ENCODE data around the gene INSL3. TPM values are rescaled to one million over a fixed set of nuclear protein-coding genes. Genes with fewer than 3 reads are reported as not detected.
"Not testable (repeated sequence)": the region's sequence is repeated elsewhere in the genome, so short reads cannot be mapped to it uniquely, and the experiment has no call there.

INSL3 gene
- total RNA-seq, 1 experiment from 2014 or later: not detected

- Histone ChIP-seq H3K27ac (ENCODE audit: low read depth, low read length, poor library complexity, severe bottlenecking) (no peak overlapping the region), H3K9me3 (ENCODE audit: low read depth, low read length, poor library complexity, severe bottlenecking) (no peaks in the 10 kb centered on the region), H3K4me1 (ENCODE audit: insufficient read depth, low read length, poor library complexity, severe bottlenecking) (no peaks in the 10 kb centered on the region), H3K4me3 (ENCODE audit: low read depth, low read length, poor library complexity, severe bottlenecking) (no peak overlapping the region), H3K36me3 (ENCODE audit: insufficient read depth, low read length, poor library complexity, severe bottlenecking) (no peaks in the 10 kb centered on the region), H3K27me3 (replicated peaks; ENCODE audit: insufficient read depth, low read depth, low read length, poor library complexity) (peaks cover 4% of the 10 kb centered on the region)
- BruUV-seq (replicated peaks): no TSS peak
- no peak for DNase-seq (ENCODE audit: low spot score)
- CTCF ChIA-PET: no interaction called here
- POLR2A ChIA-PET (ENCODE audit: low non-redundant PET): no interaction called here
- intact Hi-C loops (cut with micrococcal nuclease; ENCODE audit: unreplicated experiment): no loop called here
- TF ChIP-seq CTCF (conservative IDR thresholded peaks at IDR 0.05; ENCODE audit: low read depth, low read length) (no peak), EZH2 (IDR thresholded peaks at IDR 0.05; ENCODE audit: borderline replicate concordance, low read depth, low read length, poor library complexity, severe bottlenecking) (no peak)
Measured at GRCh38 chr19:17805427-17805826, 15.9 kb downstream of the INSL3 start.

GRCh38 chr19:17803264-17803896 lies 17.9 kb downstream of the INSL3 start:
- no peak for TF ChIP-seq EZH2 (IDR thresholded peaks at IDR 0.05; ENCODE audit: borderline replicate concordance, low read depth, low read length, poor library complexity, severe bottlenecking)
- TF ChIP-seq CTCF (conservative IDR thresholded peaks at IDR 0.05; ENCODE audit: low read depth, low read length): no peak
- no peak overlapping the region for H3K27ac ChIP-seq (ENCODE audit: low read depth, low read length, poor library complexity, severe bottlenecking)
- BruUV-seq (replicated peaks): no TSS peak
- H3K4me3 ChIP-seq (ENCODE audit: low read depth, low read length, poor library complexity, severe bottlenecking): no peak overlapping the region
- peaks cover 4% of the 10 kb centered on the region for H3K27me3 ChIP-seq (replicated peaks; ENCODE audit: insufficient read depth, low read depth, low read length, poor library complexity)
- DNase-seq (ENCODE audit: low spot score): no peak
- POLR2A ChIA-PET (ENCODE audit: low non-redundant PET): interaction anchor here (0.6 kb wide), 1 partner anchor 22 kb away, joined by 6 read pairs; no protein-coding TSS in a partner anchor
- no peaks in the 10 kb centered on the region for H3K36me3 ChIP-seq (ENCODE audit: insufficient read depth, low read length, poor library complexity, severe bottlenecking)
- H3K4me1 ChIP-seq (ENCODE audit: insufficient read depth, low read length, poor library complexity, severe bottlenecking): no peaks in the 10 kb centered on the region
- intact Hi-C loops (cut with micrococcal nuclease; ENCODE audit: unreplicated experiment): no loop called here
- CTCF ChIA-PET: interaction anchor here (0.7 kb wide), 2 partner anchors 45 to 128 kb away, joined by 3 read pairs; no protein-coding TSS in a partner anchor
- no peaks in the 10 kb centered on the region for H3K9me3 ChIP-seq (ENCODE audit: low read depth, low read length, poor library complexity, severe bottlenecking)

GRCh38 chr19:17802137-17802858 lies 19.0 kb downstream of the INSL3 start:
- ChIA-PET POLR2A (ENCODE audit: low non-redundant PET) (interaction anchor here (0.7 kb wide), 1 partner anchor 279 kb away, joined by 3 read pairs; no protein-coding TSS in a partner anchor), CTCF (no interaction called here)
- Histone ChIP-seq H3K27me3 (replicated peaks; ENCODE audit: insufficient read depth, low read depth, low read length, poor library complexity) (peaks cover 4% of the 10 kb centered on the region), H3K27ac (ENCODE audit: low read depth, low read length, poor library complexity, severe bottlenecking) (no peak overlapping the region), H3K4me3 (ENCODE audit: low read depth, low read length, poor library complexity, severe bottlenecking) (no peak overlapping the region), H3K9me3 (ENCODE audit: low read depth, low read length, poor library complexity, severe bottlenecking) (no peaks in the 10 kb centered on the region), H3K36me3 (ENCODE audit: insufficient read depth, low read length, poor library complexity, severe bottlenecking) (no peaks in the 10 kb centered on the region), H3K4me1 (ENCODE audit: insufficient read depth, low read length, poor library complexity, severe bottlenecking) (no peaks in the 10 kb centered on the region)
- intact Hi-C loops (cut with micrococcal nuclease; ENCODE audit: unreplicated experiment): no loop called here
- no peak for DNase-seq (ENCODE audit: low spot score)
- no TSS peak for BruUV-seq (replicated peaks)
- no peak for TF ChIP-seq CTCF (conservative IDR thresholded peaks at IDR 0.05; ENCODE audit: low read depth, low read length)
- TF ChIP-seq EZH2 (IDR thresholded peaks at IDR 0.05; ENCODE audit: borderline replicate concordance, low read depth, low read length, poor library complexity, severe bottlenecking): no peak

GRCh38 chr19:17798599-17798998 lies 22.7 kb downstream of the INSL3 start:
- intact Hi-C loops (cut with micrococcal nuclease; ENCODE audit: unreplicated experiment): loop anchor here (10.0 kb wide), 1 partner anchor 56 kb away; the partner anchor contains the start of gene RPL18A

More at GRCh38 chr19:17798599-17798998, 22.7 kb downstream of the INSL3 start:
- H3K27ac ChIP-seq (ENCODE audit: low read depth, low read length, poor library complexity, severe bottlenecking); H3K9me3 ChIP-seq (ENCODE audit: low read depth, low read length, poor library complexity, severe bottlenecking); DNase-seq (ENCODE audit: low spot score); POLR2A ChIA-PET (ENCODE audit: low non-redundant PET); BruUV-seq (replicated peaks); H3K4me3 ChIP-seq (ENCODE audit: low read depth, low read length, poor library complexity, severe bottlenecking); H3K36me3 ChIP-seq (ENCODE audit: insufficient read depth, low read length, poor library complexity, severe bottlenecking): not testable (repeated sequence)
- Histone ChIP-seq H3K4me1 (ENCODE audit: insufficient read depth, low read length, poor library complexity, severe bottlenecking) (peaks cover 10% of the 10 kb centered on the region), H3K27me3 (replicated peaks; ENCODE audit: insufficient read depth, low read depth, low read length, poor library complexity) (peaks cover 21% of the 10 kb centered on the region)
- CTCF ChIA-PET: interaction anchor here (0.6 kb wide), 1 partner anchor 1514 kb away, joined by 3 read pairs; no protein-coding TSS in a partner anchor
